ENCODE data around the gene TOPBP1. TPM values are rescaled to one million over a fixed set of nuclear protein-coding genes. Genes with fewer than 3 reads are reported as not detected.

The TOPBP1 gene
- total RNA-seq, 2 experiments from 2014 or later = 76.9 to 82.4 TPM

DNA sequence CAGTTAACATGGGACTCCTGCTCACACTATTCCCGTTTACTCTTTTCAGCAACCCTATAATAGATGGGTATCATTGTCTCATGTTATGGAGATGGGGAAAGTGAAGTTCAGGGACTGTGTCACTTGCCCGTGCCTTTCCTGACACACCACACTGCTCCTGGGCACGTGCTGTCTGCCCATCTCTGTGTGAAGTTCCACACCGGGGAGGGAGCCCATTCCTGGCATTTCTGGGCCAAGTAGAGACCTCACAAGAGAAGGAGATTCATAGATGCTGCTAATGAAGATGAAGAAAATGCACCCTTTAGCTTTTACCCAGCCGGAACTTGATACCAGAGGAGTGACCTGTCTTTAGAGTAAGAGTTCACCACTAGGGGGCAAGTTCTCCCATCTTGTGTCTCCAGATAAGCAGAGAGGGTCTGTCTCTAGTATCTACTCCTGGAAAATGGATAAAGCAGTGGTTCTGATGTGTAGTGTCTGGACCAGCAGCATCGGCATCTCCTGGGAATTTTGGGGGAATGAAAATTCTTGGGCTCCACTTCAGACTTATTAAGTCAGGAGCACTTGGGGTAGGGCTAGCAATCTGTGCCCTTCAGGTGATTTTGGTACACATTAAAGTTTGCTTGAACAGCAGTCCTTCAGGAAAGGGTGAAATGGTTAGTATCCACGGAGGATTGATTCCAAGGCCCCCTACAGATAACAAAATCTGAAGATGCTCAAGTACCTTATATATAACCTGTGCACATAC, 2.0 kb upstream of the TOPBP1 start:
- DNase-seq = peak; percentile 24
- Mint-ChIP-seq H3K27ac (peak overlapping the region; percentile 59), H3K9me3 (no peaks in the 10 kb centered on the region), H3K4me3 (peak overlapping the region; percentile 59), H3K4me1 (peaks cover 38% of the 10 kb centered on the region), H3K27me3 (no peaks in the 10 kb centered on the region), H3K36me3 (ENCODE audit: low read depth) (peaks cover 22% of the 10 kb centered on the region)
- ChIA-PET CTCF (interaction anchor here (0.6 to 1.7 kb wide), 5 partner anchors 12 to 1176 kb away, joined by 3 to 6 read pairs (median 3); partner anchors contain the start of gene CDV3), POLR2A (interaction anchor here (3.3 to 4.4 kb wide), 2 partner anchors 13 to 90 kb away, joined by 19 to 58 read pairs; partner anchors contain the start of gene CDV3)

DNA sequence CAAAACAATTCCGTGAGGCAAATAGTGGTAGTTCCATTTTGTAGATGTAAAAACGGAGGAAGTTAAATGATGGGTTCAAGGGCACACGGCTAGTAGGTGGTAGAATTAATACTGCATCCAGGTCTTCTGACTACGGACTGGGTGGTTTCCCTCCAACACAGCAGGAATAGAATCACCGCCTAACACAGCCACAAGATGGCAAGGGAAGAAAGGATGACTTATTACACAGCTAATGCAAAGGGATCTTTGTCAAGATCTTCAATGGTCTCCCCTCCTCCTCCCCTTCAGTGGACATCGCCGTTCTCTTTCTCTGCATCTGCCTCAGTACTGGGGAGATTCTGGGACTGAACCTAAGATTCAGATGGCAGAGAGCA, 524 bp upstream of the TOPBP1 start:
- Mint-ChIP-seq H3K27me3 (no peaks in the 10 kb centered on the region), H3K36me3 (ENCODE audit: low read depth) (peaks cover 32% of the 10 kb centered on the region), H3K9me3 (no peaks in the 10 kb centered on the region), H3K4me3 (peak overlapping the region; percentile 98), H3K4me1 (peaks cover 46% of the 10 kb centered on the region), H3K27ac (peak overlapping the region; percentile 96)
- CTCF ChIA-PET = interaction anchor here (0.8 to 1.1 kb wide), 2 partner anchors 84 to 87 kb away, joined by 3 to 4 read pairs; no protein-coding TSS in a partner anchor
- DNase-seq = peak; percentile 38
- POLR2A ChIA-PET = interaction anchor here (0.6 to 4.4 kb wide), 12 partner anchors 8 to 822 kb away, joined by 3 to 58 read pairs (median 4); partner anchors contain the start of genes CDV3 and SRPRB

DNA sequence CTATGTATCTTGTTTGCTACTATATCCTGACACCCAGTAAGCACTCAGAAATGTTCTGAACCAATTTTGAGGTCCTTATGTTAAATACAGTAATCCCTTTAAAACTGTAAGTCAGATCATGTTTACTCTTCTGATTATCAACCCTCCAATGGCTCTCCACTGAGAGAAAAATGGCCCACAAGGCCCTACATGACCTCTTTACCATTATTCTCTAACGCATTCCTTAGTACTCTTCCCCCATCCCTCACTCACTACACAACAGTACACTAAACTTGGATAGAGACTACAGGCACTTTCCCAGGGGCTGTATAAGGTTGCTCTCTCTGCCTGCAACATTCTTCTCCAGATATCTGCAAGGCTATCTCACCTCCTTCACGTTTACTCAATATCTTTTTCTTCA, 1.9 kb downstream of the TOPBP1 start:
- ChIA-PET POLR2A (interaction anchor here (4.4 kb wide), 1 partner anchor 86 kb away, joined by 58 read pairs; the partner anchor contains the start of gene CDV3), CTCF (no interaction called here)
- Mint-ChIP-seq H3K4me1 (peaks cover 59% of the 10 kb centered on the region), H3K36me3 (ENCODE audit: low read depth) (peaks cover 50% of the 10 kb centered on the region), H3K9me3 (no peaks in the 10 kb centered on the region), H3K4me3 (peak overlapping the region; percentile 98), H3K27me3 (no peaks in the 10 kb centered on the region), H3K27ac (peak overlapping the region; percentile 9)
- no peak for DNase-seq

DNA sequence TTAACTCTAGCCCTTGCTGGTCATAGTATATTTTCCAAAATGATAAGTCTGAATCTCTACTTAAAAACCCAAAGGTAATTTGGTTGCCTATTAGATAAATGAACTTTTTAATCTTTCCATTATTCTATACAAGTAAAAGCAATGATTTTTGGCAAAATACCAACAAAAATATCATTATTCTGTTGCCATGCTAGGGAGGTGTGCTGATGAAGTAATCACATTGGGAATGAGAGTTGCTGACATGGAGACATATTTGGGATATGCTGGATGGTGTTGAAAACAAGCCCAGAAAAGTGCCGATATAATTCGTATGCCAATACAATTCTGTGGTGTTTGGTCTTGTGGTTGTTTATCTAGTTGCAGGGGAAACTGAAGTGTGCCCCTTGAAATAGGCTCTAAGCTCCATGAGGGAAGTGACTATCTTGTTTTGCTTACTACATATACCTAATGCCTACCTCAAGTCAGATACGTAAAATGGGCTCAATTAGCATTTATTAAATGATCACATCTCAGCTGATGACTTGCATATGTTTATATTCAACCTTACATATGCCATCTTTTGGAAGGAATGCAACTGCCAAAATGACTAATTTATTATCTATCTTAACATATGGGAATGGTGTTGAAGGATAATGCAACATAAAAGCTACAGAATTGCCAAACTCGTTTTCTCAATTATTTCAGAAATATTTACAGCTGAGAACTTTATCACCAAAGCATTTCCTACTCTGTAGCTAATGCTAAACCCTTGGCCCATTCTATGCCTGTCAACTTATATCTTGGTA, 5.8 kb downstream of the TOPBP1 start:
- H3K27ac Mint-ChIP-seq = no peak overlapping the region
- POLR2A ChIA-PET = no interaction called here
- peaks cover 41% of the 10 kb centered on the region for H3K4me1 Mint-ChIP-seq
- H3K27me3 Mint-ChIP-seq = no peaks in the 10 kb centered on the region
- CTCF ChIA-PET = interaction anchor here (0.8 kb wide), 1 partner anchor 76 kb away, joined by 4 read pairs; no protein-coding TSS in a partner anchor
- H3K36me3 Mint-ChIP-seq (ENCODE audit: low read depth) = peaks cover 74% of the 10 kb centered on the region
- DNase-seq = no peak
- no peaks in the 10 kb centered on the region for H3K9me3 Mint-ChIP-seq
- H3K4me3 Mint-ChIP-seq = no peak overlapping the region

DNA sequence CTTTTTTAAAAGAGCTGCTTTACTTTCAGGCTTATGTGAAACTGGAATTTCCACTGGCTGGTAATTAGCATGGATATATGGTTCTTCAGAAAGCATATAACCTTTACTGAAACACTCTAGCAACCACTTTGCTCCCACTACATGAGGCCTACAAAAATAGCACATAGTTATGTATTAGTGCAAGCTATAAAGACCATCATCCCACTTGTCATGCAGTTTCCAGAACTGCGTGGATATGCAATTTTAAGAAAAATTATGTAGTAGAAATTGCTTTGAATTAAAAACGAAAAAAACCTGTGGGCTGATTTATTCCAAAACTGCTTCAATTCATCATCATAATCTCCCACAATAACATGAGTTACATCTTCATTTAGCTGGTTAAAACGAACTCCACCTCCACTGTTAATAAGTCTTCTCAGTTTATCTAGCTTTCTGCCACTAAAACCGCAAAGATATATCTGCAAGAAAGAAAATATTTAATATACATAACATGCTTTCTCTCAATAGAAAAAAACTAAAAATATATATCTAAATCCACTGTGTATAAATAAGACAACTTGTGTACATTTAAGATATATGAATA, 12.2 kb downstream of the TOPBP1 start:
- no peak for DNase-seq
- ChIA-PET POLR2A (interaction anchor here (0.7 to 3.4 kb wide), 7 partner anchors 9 to 76 kb away, joined by 3 to 19 read pairs (median 4); partner anchors contain the start of genes CDV3 and TOPBP1), CTCF (interaction anchor here (0.6 to 3.3 kb wide), 4 partner anchors 10 to 76 kb away, joined by 4 to 10 read pairs (median 4); partner anchors contain the start of gene CDV3)
- H3K4me3 Mint-ChIP-seq = no peak overlapping the region
- no peaks in the 10 kb centered on the region for H3K9me3 Mint-ChIP-seq
- H3K36me3 Mint-ChIP-seq (ENCODE audit: low read depth) = peaks cover 69% of the 10 kb centered on the region
- H3K27me3 Mint-ChIP-seq = no peaks in the 10 kb centered on the region
- no peak overlapping the region for H3K27ac Mint-ChIP-seq
- peaks cover 16% of the 10 kb centered on the region for H3K4me1 Mint-ChIP-seq

DNA sequence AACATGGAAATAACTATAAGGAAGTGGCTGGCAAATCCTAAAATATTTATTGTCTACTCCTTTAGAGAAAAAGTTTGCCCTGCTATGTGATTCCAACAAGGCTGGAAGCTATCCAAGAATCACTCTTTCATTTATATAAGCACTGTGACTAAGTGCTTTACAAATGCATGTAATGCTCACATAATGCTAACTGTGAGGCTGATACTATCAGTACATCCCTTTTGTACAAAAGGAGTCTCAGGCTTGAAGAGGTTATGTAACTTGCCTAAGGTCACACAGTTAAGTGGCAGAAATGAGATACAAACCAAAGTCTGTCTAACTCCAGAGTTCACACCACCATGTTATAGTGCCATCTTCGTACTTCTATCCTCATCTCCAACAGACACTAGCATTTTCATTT, 17.0 kb downstream of the TOPBP1 start:
- Mint-ChIP-seq H3K36me3 (ENCODE audit: low read depth) (peaks cover 82% of the 10 kb centered on the region), H3K27ac (no peak overlapping the region), H3K4me3 (no peak overlapping the region), H3K4me1 (peaks cover 13% of the 10 kb centered on the region), H3K27me3 (no peaks in the 10 kb centered on the region), H3K9me3 (no peaks in the 10 kb centered on the region)
- CTCF ChIA-PET = interaction anchor here (1.2 kb wide), 1 partner anchor 19 kb away, joined by 3 read pairs; no protein-coding TSS in a partner anchor
- POLR2A ChIA-PET = no interaction called here
- no peak for DNase-seq

DNA sequence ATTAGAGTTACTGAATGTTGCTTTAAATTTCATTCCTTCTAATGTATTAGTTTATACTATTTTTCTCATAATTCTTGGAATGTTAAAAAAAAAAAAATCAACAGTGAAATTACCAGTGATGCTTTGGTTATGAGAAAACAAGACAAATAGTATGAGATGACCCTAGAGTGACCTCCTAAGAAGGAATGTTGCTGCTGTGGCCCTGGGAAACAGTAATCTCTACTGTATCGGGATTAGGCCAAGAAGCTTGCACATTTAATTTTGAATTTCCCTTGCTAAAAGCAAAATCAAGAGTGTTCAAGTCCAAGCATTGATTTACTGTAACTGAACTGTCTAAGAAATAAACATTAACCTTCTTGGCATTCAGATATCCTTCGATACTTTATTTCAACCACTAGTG, 18.1 kb downstream of the TOPBP1 start:
- H3K4me3 Mint-ChIP-seq = no peak overlapping the region
- H3K27me3 Mint-ChIP-seq = no peaks in the 10 kb centered on the region
- POLR2A ChIA-PET = no interaction called here
- H3K27ac Mint-ChIP-seq = no peak overlapping the region
- no peaks in the 10 kb centered on the region for H3K9me3 Mint-ChIP-seq
- CTCF ChIA-PET = interaction anchor here (1.2 kb wide), 1 partner anchor 20 kb away, joined by 3 read pairs; no protein-coding TSS in a partner anchor
- peaks cover 10% of the 10 kb centered on the region for H3K4me1 Mint-ChIP-seq
- H3K36me3 Mint-ChIP-seq (ENCODE audit: low read depth) = peaks cover 84% of the 10 kb centered on the region
- DNase-seq = no peak

DNA sequence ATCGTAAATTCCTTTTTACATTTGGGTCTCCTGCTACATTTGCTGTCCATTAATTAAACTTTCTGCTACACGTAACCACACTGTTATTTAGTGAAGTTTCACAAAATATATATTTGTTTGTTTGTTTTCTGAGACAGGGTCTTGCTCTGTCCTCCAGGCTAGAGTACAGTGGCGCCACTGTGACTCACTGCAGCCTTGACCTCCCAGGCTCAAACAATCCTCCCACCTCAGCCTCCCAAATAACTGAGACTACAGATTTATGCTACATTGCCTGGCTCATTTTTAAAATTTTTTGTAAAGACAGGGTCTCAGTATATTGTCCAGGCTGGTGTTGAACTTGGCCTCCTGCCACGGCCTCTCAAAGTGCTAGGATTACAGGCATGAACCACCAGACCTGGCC, 20.5 kb downstream of the TOPBP1 start:
- POLR2A ChIA-PET = interaction anchor here (1.1 kb wide), 1 partner anchor 67 kb away, joined by 3 read pairs; no protein-coding TSS in a partner anchor
- CTCF ChIA-PET = no interaction called here
- peaks cover 4% of the 10 kb centered on the region for H3K4me1 Mint-ChIP-seq

DNA sequence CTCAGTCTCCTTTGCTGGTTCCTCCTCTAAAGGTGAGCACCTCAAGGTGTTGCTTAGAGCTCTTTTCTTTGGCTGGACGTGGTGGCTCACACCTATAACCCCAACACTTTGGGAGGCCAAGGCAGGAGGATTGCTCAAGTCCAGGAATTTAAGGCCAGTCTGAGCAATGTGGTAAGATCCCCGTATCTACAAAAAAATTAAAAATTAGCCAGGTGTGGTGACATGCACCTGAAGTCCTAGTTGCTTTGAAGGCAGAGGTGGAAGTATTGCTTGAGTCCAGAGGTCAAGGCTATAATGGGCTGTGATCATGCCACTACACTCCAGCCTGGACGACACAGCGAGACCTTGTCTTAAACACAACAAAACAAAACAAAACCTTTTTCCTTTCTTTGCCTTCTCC, 28.3 kb downstream of the TOPBP1 start:
- no peaks in the 10 kb centered on the region for H3K9me3 Mint-ChIP-seq
- H3K4me3 Mint-ChIP-seq = no peak overlapping the region
- no peaks in the 10 kb centered on the region for H3K27me3 Mint-ChIP-seq
- peaks cover 10% of the 10 kb centered on the region for H3K4me1 Mint-ChIP-seq
- no peak overlapping the region for H3K27ac Mint-ChIP-seq
- H3K36me3 Mint-ChIP-seq (ENCODE audit: low read depth) = peaks cover 72% of the 10 kb centered on the region
- DNase-seq = no peak
- ChIA-PET CTCF (no interaction called here), POLR2A (no interaction called here)

More for the DNA sequence above, 20.5 kb downstream of the TOPBP1 start:
- Mint-ChIP-seq H3K4me3 (no peak overlapping the region), H3K36me3 (ENCODE audit: low read depth) (peaks cover 82% of the 10 kb centered on the region), H3K27ac (no peak overlapping the region), H3K9me3 (no peaks in the 10 kb centered on the region), H3K27me3 (no peaks in the 10 kb centered on the region)
- DNase-seq = no peak

DNA sequence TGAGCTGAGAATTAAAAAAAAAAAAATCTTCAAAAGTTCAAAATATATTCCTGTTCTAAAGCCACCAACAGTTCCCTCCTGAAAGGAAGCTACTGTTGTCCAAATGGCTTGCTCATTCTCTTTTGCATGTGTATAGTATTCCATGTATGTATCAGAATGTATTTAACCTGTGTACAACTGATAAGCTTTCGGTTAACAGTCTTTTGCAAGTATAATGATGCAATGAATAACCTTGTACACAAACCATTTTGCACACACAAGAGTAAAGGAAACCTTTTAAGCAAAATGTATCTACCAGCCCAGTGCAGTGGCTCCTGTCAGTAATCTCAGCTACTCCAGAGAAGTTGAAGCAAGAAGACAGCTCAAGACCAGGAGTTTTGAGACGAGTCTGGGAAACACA, 32.6 kb downstream of the TOPBP1 start:
- peaks cover 71% of the 10 kb centered on the region for H3K36me3 Mint-ChIP-seq (ENCODE audit: low read depth)
- H3K4me1 Mint-ChIP-seq = peaks cover 8% of the 10 kb centered on the region
- ChIA-PET POLR2A (interaction anchor here (0.8 to 1.0 kb wide), 3 partner anchors 28 to 56 kb away, joined by 3 to 4 read pairs (median 4); partner anchors contain the start of gene CDV3), CTCF (interaction anchor here (0.7 to 1.1 kb wide), 2 partner anchors 17 to 141 kb away, joined by 3 to 4 read pairs; no protein-coding TSS in a partner anchor)
- H3K9me3 Mint-ChIP-seq = no peaks in the 10 kb centered on the region
- no peak overlapping the region for H3K27ac Mint-ChIP-seq
- DNase-seq = no peak
- no peak overlapping the region for H3K4me3 Mint-ChIP-seq
- H3K27me3 Mint-ChIP-seq = no peaks in the 10 kb centered on the region

DNA sequence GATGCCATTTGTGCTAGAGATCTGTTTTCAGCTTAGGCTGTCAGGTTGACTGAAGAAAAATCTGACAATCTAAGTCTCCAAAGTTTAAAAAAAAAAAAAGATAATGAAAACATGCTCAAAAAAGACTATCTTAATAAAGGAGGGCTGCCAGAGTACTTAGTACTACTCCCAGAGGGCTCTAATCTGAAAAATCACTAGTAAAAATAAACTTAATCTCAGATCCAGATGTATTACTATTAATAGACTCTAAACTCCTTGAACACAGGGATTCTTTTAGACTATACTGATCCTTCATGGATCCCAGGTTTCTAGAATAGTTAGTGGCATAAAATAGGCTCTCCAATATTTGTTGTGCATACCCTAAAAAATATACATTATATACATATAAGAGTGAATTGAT, 34.0 kb downstream of the TOPBP1 start:
- POLR2A ChIA-PET = interaction anchor here (1.4 kb wide), 1 partner anchor 26 kb away, joined by 3 read pairs; no protein-coding TSS in a partner anchor
- H3K4me3 Mint-ChIP-seq = no peak overlapping the region
- DNase-seq = no peak
- peaks cover 70% of the 10 kb centered on the region for H3K36me3 Mint-ChIP-seq (ENCODE audit: low read depth)
- H3K27me3 Mint-ChIP-seq = no peaks in the 10 kb centered on the region
- H3K27ac Mint-ChIP-seq = peak overlapping the region; percentile 66
- H3K4me1 Mint-ChIP-seq = peaks cover 8% of the 10 kb centered on the region
- CTCF ChIA-PET = no interaction called here
- no peaks in the 10 kb centered on the region for H3K9me3 Mint-ChIP-seq

DNA sequence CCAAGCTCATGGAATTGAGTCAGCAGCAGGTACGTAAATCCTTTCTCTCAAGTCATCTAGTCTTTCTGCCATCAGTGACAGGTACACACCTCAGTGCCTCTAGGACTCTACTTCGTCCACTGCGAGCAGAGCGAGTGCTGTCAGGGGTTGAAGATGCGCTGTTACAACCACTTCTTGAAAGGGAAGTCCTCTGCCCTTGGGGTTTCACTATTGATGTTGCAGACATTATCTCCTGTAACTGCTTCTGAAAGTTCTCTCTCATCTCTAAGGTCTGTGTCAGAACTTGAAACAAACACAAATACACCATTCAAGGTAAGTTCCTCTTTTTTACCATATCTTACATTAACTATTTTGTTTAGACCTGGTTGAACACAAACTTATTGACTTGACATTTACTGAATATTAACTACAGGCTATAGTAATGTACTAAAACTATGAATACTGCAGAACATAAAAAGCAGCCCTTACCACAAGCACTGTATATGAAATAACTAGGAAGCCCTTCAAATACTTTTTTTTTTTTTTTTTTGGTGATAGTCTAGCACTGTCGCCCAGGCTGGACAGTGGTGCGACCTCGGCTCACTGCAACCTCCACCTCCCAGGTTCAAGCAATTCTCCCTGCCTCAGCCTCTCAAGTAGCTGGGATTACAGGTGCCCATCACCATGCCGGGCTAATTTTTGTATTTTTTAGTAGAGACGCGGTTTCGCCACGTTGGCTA, 41.5 kb downstream of the TOPBP1 start:
- CTCF ChIA-PET = interaction anchor here (0.7 kb wide), 1 partner anchor 10 kb away, joined by 3 read pairs; no protein-coding TSS in a partner anchor
- Mint-ChIP-seq H3K4me3 (no peak overlapping the region), H3K27me3 (no peaks in the 10 kb centered on the region), H3K27ac (peak overlapping the region; percentile 14), H3K9me3 (no peaks in the 10 kb centered on the region), H3K4me1 (peaks cover 9% of the 10 kb centered on the region), H3K36me3 (ENCODE audit: low read depth) (peaks cover 74% of the 10 kb centered on the region)
- POLR2A ChIA-PET = no interaction called here
- DNase-seq = no peak
